ENCODE data around the gene MED16. TPM values are rescaled to one million over a fixed set of nuclear protein-coding genes. Genes with fewer than 3 reads are reported as not detected.
"Not testable (repeated sequence)": the region's sequence is repeated elsewhere in the genome, so short reads cannot be mapped to it uniquely, and the experiment has no call there.

Gene MED16
- total and polyA plus RNA-seq, 2 experiments from 2014 or later: 26.6 to 66.5 TPM

GRCh38 chr19:821825-822503, 71.0 kb downstream of the MED16 start, which contains the start of gene PLPPR3:
PLPPR3 (minus strand) TSS chr19:821955; CDS start chr19:821559, 396 bp downstream.
- H3K79me2 ChIP-seq (ENCODE audit: insufficient read depth): no peaks in the 10 kb centered on the region
- no peak within 1 kb of the TSS for H3K27ac ChIP-seq
- no peaks in the 10 kb centered on the region for H3K36me3 ChIP-seq (ENCODE audit: low read depth)
- H3K4me1 ChIP-seq (ENCODE audit: insufficient read depth): no peaks in the 10 kb centered on the region
- H3K9ac ChIP-seq: no peak within 1 kb of the TSS; the same call in 1 of the 2 replicates
- peak within 1 kb of the TSS; percentile 47 for H3K4me2 ChIP-seq (ENCODE audit: unreplicated experiment)
- no peaks in the 10 kb centered on the region for H4K20me1 ChIP-seq (ENCODE audit: insufficient read depth)
- no peaks in the 10 kb centered on the region for H3K9me3 ChIP-seq (ENCODE audit: low read depth)
- H3K9me2 ChIP-seq (ENCODE audit: insufficient read depth): no peaks in the 10 kb centered on the region
- TF ChIP-seq EZH2phosphoT487 (IDR thresholded peaks at IDR 0.05; ENCODE audit: insufficient read depth, low read depth): no peak
- TF ChIP-seq EZH2 (IDR thresholded peaks at IDR 0.05; ENCODE audit: insufficient read depth, poor library complexity, severe bottlenecking): no peak
- in situ Hi-C loops (cut with MboI): no loop called here
- whole genome bisulfite sequencing, 2 experiments (ENCODE audit: low coverage in 1 of 2, low lambda C conversion rate in 2 of 2, missing lambda C conversion rate in 2 of 2): 0 to 4% methylated on average over 1 to 59 of the region's 86 CpGs
- H3K4me3 ChIP-seq: peak within 1 kb of the TSS; percentile 64
- H3K27me3 ChIP-seq (replicated peaks; ENCODE audit: insufficient read depth): peaks cover 4% of the 10 kb centered on the region; the same call in 1 of the 2 replicates
- no peaks in the 10 kb centered on the region for H3F3A ChIP-seq (ENCODE audit: insufficient read depth)
- DNase-seq: no peak
- H2AFZ ChIP-seq: peak within 1 kb of the TSS; percentile 59

DNA sequence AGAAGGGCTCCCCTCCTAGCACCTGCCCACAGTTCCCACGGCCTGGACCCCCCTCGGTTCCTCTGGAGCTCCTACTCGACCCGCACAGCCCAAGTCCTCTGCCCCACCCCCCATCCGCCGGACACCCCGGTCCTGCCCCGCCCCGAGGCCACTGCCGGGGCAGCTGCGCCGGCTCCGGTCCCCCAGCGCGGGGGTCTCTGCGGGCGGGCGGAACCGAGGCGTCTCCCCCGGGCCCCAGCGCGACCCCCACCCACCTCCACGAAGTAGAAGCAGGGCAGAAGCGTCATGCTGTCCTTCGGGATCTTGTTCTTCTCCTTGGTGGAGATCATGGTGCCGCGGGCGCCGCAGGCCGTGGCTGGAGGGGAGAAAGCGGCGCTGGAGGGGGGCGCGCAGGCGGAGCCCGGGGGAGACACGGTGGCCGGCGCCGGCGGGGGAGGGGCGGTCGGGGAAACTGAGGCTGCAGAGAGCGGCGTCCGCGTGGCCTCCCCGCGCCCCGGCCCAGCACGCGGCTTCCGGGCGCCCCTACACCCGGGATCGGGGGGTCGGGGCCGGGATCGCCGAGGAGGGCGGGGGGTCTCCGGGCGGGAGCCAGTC, 71.7 kb downstream of the MED16 start:
- no peak for DNase-seq
- Histone ChIP-seq H4K20me1 (ENCODE audit: insufficient read depth) (no peaks in the 10 kb centered on the region), H3K9me3 (ENCODE audit: low read depth) (no peaks in the 10 kb centered on the region), H3K4me3 (peak overlapping the region; percentile 64), H3K4me2 (ENCODE audit: unreplicated experiment) (peak overlapping the region; percentile 47), H3K9me2 (ENCODE audit: insufficient read depth) (no peaks in the 10 kb centered on the region), H3F3A (ENCODE audit: insufficient read depth) (no peaks in the 10 kb centered on the region), H3K27ac (no peak overlapping the region), H3K36me3 (ENCODE audit: low read depth) (no peaks in the 10 kb centered on the region), H3K4me1 (ENCODE audit: insufficient read depth) (no peaks in the 10 kb centered on the region), H2AFZ (peak overlapping the region; percentile 59), H3K9ac (no peak overlapping the region; the same call in 1 of the 2 replicates), H3K79me2 (ENCODE audit: insufficient read depth) (no peaks in the 10 kb centered on the region), H3K27me3 (replicated peaks; ENCODE audit: insufficient read depth) (peaks cover 4% of the 10 kb centered on the region; the same call in 1 of the 2 replicates)
- in situ Hi-C loops (cut with MboI): no loop called here
- no peak for TF ChIP-seq EZH2 (IDR thresholded peaks at IDR 0.05; ENCODE audit: insufficient read depth, poor library complexity, severe bottlenecking)
- TF ChIP-seq EZH2phosphoT487 (IDR thresholded peaks at IDR 0.05; ENCODE audit: insufficient read depth, low read depth): no peak
- 1 to 6% methylated on average over 15 to 45 of the region's 64 CpGs for WGBS, 2 experiments (ENCODE audit: low coverage in 1 of 2, low lambda C conversion rate in 2 of 2, missing lambda C conversion rate in 2 of 2)

DNA sequence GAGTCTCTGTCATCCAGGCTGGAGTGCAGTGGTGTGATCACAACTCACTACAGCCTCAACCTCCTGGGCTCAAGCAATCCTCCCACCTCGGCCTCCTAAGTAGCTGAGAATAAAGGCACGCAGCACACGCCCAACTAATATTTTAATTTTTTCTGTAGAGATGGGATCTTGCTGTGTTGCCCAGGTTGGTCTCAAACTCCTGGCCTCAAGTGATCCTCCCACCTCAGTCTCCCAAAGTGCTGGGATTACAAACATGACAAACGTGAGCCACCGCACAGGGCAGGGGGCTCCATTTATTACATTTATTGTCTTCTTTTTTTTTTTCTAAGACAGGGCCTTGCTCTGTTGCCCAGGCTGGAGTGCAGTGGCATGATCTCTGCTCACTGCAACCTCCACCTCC, 72.8 kb downstream of the MED16 start:
- not testable (repeated sequence) for H3K9me3 ChIP-seq (ENCODE audit: low read depth)
- WGBS, 2 experiments (ENCODE audit: low coverage in 1 of 2, low lambda C conversion rate in 2 of 2, missing lambda C conversion rate in 2 of 2): 90 to 91% methylated on average over 5 of the region's 5 CpGs

More for the DNA sequence above, 72.8 kb downstream of the MED16 start:
- H3K79me2 ChIP-seq (ENCODE audit: insufficient read depth); H3K4me1 ChIP-seq (ENCODE audit: insufficient read depth); H2AFZ ChIP-seq; H3K27me3 ChIP-seq (replicated peaks; ENCODE audit: insufficient read depth); in situ Hi-C loops (cut with MboI); H3K9ac ChIP-seq; DNase-seq; H3K27ac ChIP-seq; H4K20me1 ChIP-seq (ENCODE audit: insufficient read depth); H3K9me2 ChIP-seq (ENCODE audit: insufficient read depth); H3K4me2 ChIP-seq (ENCODE audit: unreplicated experiment); H3K36me3 ChIP-seq (ENCODE audit: low read depth); H3F3A ChIP-seq (ENCODE audit: insufficient read depth); H3K4me3 ChIP-seq: not testable (repeated sequence)

Small RNA genes within 50 kb of the gene (small RNA-seq; reads per million reads assigned to genes)
- gene RNU6-9 (ENCODE audit: low read depth, low replicate concordance): not detected

Other genes with a start within 250 kb of the MED16 start
- 71.3 and 72.4 TPM in 2 replicates for gene RNF126, start 230.0 kb downstream of the MED16 start, total RNA-seq (2014; rRNA removed; shearing (Covaris generic))
- 52.7 and 58.5 TPM in 2 replicates for gene RNF126, start 230.0 kb downstream of the MED16 start, polyA plus RNA-seq (2016; fragmentation: Nextera tagmentation; extraction: Ambion mirVana)
- 97.3 and 100 TPM in 2 replicates for gene FSTL3, start 216.8 kb downstream of the MED16 start, total RNA-seq (2014; rRNA removed; shearing (Covaris generic))
- gene FSTL3, start 216.8 kb downstream of the MED16 start, polyA plus RNA-seq (2016; fragmentation: Nextera tagmentation; extraction: Ambion mirVana): 39.2 and 41.4 TPM in 2 replicates
- not detected in 2 replicates for gene PRSS57, start 197.7 kb downstream of the MED16 start, total RNA-seq (2014; rRNA removed; shearing (Covaris generic))
- gene PRSS57, start 197.7 kb downstream of the MED16 start, polyA plus RNA-seq (2016; fragmentation: Nextera tagmentation; extraction: Ambion mirVana): not detected in 2 replicates
- 2.5 and 2.7 TPM in 2 replicates for gene PALM, start 184.3 kb downstream of the MED16 start, total RNA-seq (2014; rRNA removed; shearing (Covaris generic))
- 0.32 and 0.36 TPM in 2 replicates for gene PALM, start 184.3 kb downstream of the MED16 start, polyA plus RNA-seq (2016; fragmentation: Nextera tagmentation; extraction: Ambion mirVana)
- not detected in 2 replicates for gene MISP, start 142.1 kb downstream of the MED16 start, total RNA-seq (2014; rRNA removed; shearing (Covaris generic))
- gene MISP, start 142.1 kb downstream of the MED16 start, polyA plus RNA-seq (2016; fragmentation: Nextera tagmentation; extraction: Ambion mirVana): 0.13 TPM in 1 of 2 replicates, not detected in the other
- gene PTBP1, start 95.7 kb downstream of the MED16 start, total RNA-seq (2014; rRNA removed; shearing (Covaris generic)): 175 and 194 TPM in 2 replicates
- 157 and 160 TPM in 2 replicates for gene PTBP1, start 95.7 kb downstream of the MED16 start, polyA plus RNA-seq (2016; fragmentation: Nextera tagmentation; extraction: Ambion mirVana)
- 0.32 TPM in 1 of 2 replicates, not detected in the other for gene PLPPR3, start 71.2 kb downstream of the MED16 start, total RNA-seq (2014; rRNA removed; shearing (Covaris generic))
- not detected in 2 replicates for gene PLPPR3, start 71.2 kb downstream of the MED16 start, polyA plus RNA-seq (2016; fragmentation: Nextera tagmentation; extraction: Ambion mirVana)
- gene AZU1, start 65.3 kb downstream of the MED16 start, total RNA-seq (2014; rRNA removed; shearing (Covaris generic)): not detected in 2 replicates
- gene AZU1, start 65.3 kb downstream of the MED16 start, polyA plus RNA-seq (2016; fragmentation: Nextera tagmentation; extraction: Ambion mirVana): not detected in 2 replicates
- not detected in 2 replicates for gene PRTN3, start 52.2 kb downstream of the MED16 start, total RNA-seq (2014; rRNA removed; shearing (Covaris generic))
- not detected in 2 replicates for gene PRTN3, start 52.2 kb downstream of the MED16 start, polyA plus RNA-seq (2016; fragmentation: Nextera tagmentation; extraction: Ambion mirVana)
- gene ELANE, start 40.9 kb downstream of the MED16 start, total RNA-seq (2014; rRNA removed; shearing (Covaris generic)): 1.4 TPM in 1 of 2 replicates, not detected in the other
- 0.20 and 0.34 TPM in 2 replicates for gene ELANE, start 40.9 kb downstream of the MED16 start, polyA plus RNA-seq (2016; fragmentation: Nextera tagmentation; extraction: Ambion mirVana)
- 3.2 and 5.7 TPM in 2 replicates for gene CFD, start 33.5 kb downstream of the MED16 start, total RNA-seq (2014; rRNA removed; shearing (Covaris generic))
- 4.9 and 5.2 TPM in 2 replicates for gene CFD, start 33.5 kb downstream of the MED16 start, polyA plus RNA-seq (2016; fragmentation: Nextera tagmentation; extraction: Ambion mirVana)
- not detected in 2 replicates for gene RNU6-9, start 297 bp upstream of the MED16 start, total RNA-seq (2014; rRNA removed; shearing (Covaris generic))
- gene RNU6-9, start 297 bp upstream of the MED16 start, polyA plus RNA-seq (2016; fragmentation: Nextera tagmentation; extraction: Ambion mirVana): not detected in 2 replicates
- gene R3HDM4, start 20.0 kb upstream of the MED16 start, total RNA-seq (2014; rRNA removed; shearing (Covaris generic)): 41.6 and 50.9 TPM in 2 replicates
- gene R3HDM4, start 20.0 kb upstream of the MED16 start, polyA plus RNA-seq (2016; fragmentation: Nextera tagmentation; extraction: Ambion mirVana): 52.7 and 58.1 TPM in 2 replicates
- not detected in 2 replicates for gene KISS1R, start 24.1 kb upstream of the MED16 start, total RNA-seq (2014; rRNA removed; shearing (Covaris generic))
- gene KISS1R, start 24.1 kb upstream of the MED16 start, polyA plus RNA-seq (2016; fragmentation: Nextera tagmentation; extraction: Ambion mirVana): not detected in 2 replicates
- gene ARID3A, start 32.8 kb upstream of the MED16 start, total RNA-seq (2014; rRNA removed; shearing (Covaris generic)): 6.7 and 8.5 TPM in 2 replicates
- gene ARID3A, start 32.8 kb upstream of the MED16 start, polyA plus RNA-seq (2016; fragmentation: Nextera tagmentation; extraction: Ambion mirVana): 2.4 and 2.8 TPM in 2 replicates
- gene WDR18, start 91.2 kb upstream of the MED16 start, total RNA-seq (2014; rRNA removed; shearing (Covaris generic)): 63.5 and 83.4 TPM in 2 replicates
- 143 and 157 TPM in 2 replicates for gene WDR18, start 91.2 kb upstream of the MED16 start, polyA plus RNA-seq (2016; fragmentation: Nextera tagmentation; extraction: Ambion mirVana)
- 0.25 and 0.54 TPM in 2 replicates for gene GRIN3B, start 107.2 kb upstream of the MED16 start, total RNA-seq (2014; rRNA removed; shearing (Covaris generic))
- not detected in 2 replicates for gene GRIN3B, start 107.2 kb upstream of the MED16 start, polyA plus RNA-seq (2016; fragmentation: Nextera tagmentation; extraction: Ambion mirVana)
- gene TMEM259, start 127.9 kb upstream of the MED16 start, total RNA-seq (2014; rRNA removed; shearing (Covaris generic)): 132 and 169 TPM in 2 replicates
- 76.7 and 79.7 TPM in 2 replicates for gene TMEM259, start 127.9 kb upstream of the MED16 start, polyA plus RNA-seq (2016; fragmentation: Nextera tagmentation; extraction: Ambion mirVana)
- not detected in 2 replicates for gene RNU6-2, start 128.3 kb upstream of the MED16 start, total RNA-seq (2014; rRNA removed; shearing (Covaris generic))
- gene RNU6-2, start 128.3 kb upstream of the MED16 start, polyA plus RNA-seq (2016; fragmentation: Nextera tagmentation; extraction: Ambion mirVana): not detected in 2 replicates
- 239 and 244 TPM in 2 replicates for gene CNN2, start 133.4 kb upstream of the MED16 start, total RNA-seq (2014; rRNA removed; shearing (Covaris generic))
- gene CNN2, start 133.4 kb upstream of the MED16 start, polyA plus RNA-seq (2016; fragmentation: Nextera tagmentation; extraction: Ambion mirVana): 400 and 415 TPM in 2 replicates
- 1.1 and 2.1 TPM in 2 replicates for gene ABCA7, start 146.9 kb upstream of the MED16 start, total RNA-seq (2014; rRNA removed; shearing (Covaris generic))
- gene ABCA7, start 146.9 kb upstream of the MED16 start, polyA plus RNA-seq (2016; fragmentation: Nextera tagmentation; extraction: Ambion mirVana): 1.7 and 2.6 TPM in 2 replicates
- 1.5 and 6.3 TPM in 2 replicates for gene ARHGAP45, start 174.0 kb upstream of the MED16 start, total RNA-seq (2014; rRNA removed; shearing (Covaris generic))
- gene ARHGAP45, start 174.0 kb upstream of the MED16 start, polyA plus RNA-seq (2016; fragmentation: Nextera tagmentation; extraction: Ambion mirVana): 3.2 and 3.5 TPM in 2 replicates
- gene POLR2E, start 202.2 kb upstream of the MED16 start, total RNA-seq (2014; rRNA removed; shearing (Covaris generic)): 172 and 233 TPM in 2 replicates
- gene POLR2E, start 202.2 kb upstream of the MED16 start, polyA plus RNA-seq (2016; fragmentation: Nextera tagmentation; extraction: Ambion mirVana): 336 and 347 TPM in 2 replicates
- 298 and 323 TPM in 2 replicates for gene GPX4, start 210.8 kb upstream of the MED16 start, total RNA-seq (2014; rRNA removed; shearing (Covaris generic))
- gene GPX4, start 210.8 kb upstream of the MED16 start, polyA plus RNA-seq (2016; fragmentation: Nextera tagmentation; extraction: Ambion mirVana): 601 and 607 TPM in 2 replicates